Ammon's horn (tissue), 1 donor: ENCODE data around the gene FOXK2.

Experiments used
- DNase-seq: peaks from one replicate; pipeline ENCODE4 v3.0.0-alpha.2; 2016; ENCODE audit warnings: low spot score

Gene FOXK2

GRCh38 chr17:82642022-82642421, 122.5 kb downstream of the FOXK2 start:
- DNase-seq = no peak

GRCh38 chr17:82644148-82644547, 124.6 kb downstream of the FOXK2 start:
- no peak for DNase-seq

GRCh38 chr17:82645516-82645915, 126.0 kb downstream of the FOXK2 start:
- DNase-seq = no peak

GRCh38 chr17:82647593-82648164, 128.1 kb downstream of the FOXK2 start:
- no peak for DNase-seq

- peak; percentile 98 for DNase-seq
Measured at GRCh38 chr17:82648165-82648668, 128.7 kb downstream of the FOXK2 start, which contains the start of gene WDR45B. Gene WDR45B, minus strand, starts transcription at chr17:82648444. Its CDS starts 104 bp downstream, at chr17:82648340.

- DNase-seq = peak; percentile 65
Measured at GRCh38 chr17:82648742-82649331, 129.3 kb downstream of the FOXK2 start.

GRCh38 chr17:82649501-82650261, 130.1 kb downstream of the FOXK2 start:
- DNase-seq = no peak

- DNase-seq = no peak
Measured at GRCh38 chr17:82650723-82651122, 131.2 kb downstream of the FOXK2 start.

GRCh38 chr17:82653651-82654528, 134.4 kb downstream of the FOXK2 start:
- no peak for DNase-seq
